NB4 (cell line): ENCODE data around the gene DYNLRB2.

Source experiments
- POLR2A ChIP-seq: IDR thresholded peaks from 2 replicates; pipeline ENCODE4 v1.6.1; 2011; ENCODE audit warnings: mild to moderate bottlenecking; ENCODE audit not compliant: insufficient read length; ENCODE audit errors: extremely low read depth
- TF ChIP-seq, protein P1 (sequence below): IDR thresholded peaks from one replicate; pipeline ENCODE4 v1.5.1; 2012; ENCODE audit warnings: low read depth, low read length
- TF ChIP-seq, protein P2 (sequence below): IDR thresholded peaks from 2 replicates; pipeline ENCODE4 v1.6.1; 2011; ENCODE audit warnings: low read depth, low read length

- TF ChIP-seq, protein P1, sequence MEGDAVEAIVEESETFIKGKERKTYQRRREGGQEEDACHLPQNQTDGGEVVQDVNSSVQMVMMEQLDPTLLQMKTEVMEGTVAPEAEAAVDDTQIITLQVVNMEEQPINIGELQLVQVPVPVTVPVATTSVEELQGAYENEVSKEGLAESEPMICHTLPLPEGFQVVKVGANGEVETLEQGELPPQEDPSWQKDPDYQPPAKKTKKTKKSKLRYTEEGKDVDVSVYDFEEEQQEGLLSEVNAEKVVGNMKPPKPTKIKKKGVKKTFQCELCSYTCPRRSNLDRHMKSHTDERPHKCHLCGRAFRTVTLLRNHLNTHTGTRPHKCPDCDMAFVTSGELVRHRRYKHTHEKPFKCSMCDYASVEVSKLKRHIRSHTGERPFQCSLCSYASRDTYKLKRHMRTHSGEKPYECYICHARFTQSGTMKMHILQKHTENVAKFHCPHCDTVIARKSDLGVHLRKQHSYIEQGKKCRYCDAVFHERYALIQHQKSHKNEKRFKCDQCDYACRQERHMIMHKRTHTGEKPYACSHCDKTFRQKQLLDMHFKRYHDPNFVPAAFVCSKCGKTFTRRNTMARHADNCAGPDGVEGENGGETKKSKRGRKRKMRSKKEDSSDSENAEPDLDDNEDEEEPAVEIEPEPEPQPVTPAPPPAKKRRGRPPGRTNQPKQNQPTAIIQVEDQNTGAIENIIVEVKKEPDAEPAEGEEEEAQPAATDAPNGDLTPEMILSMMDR = no peak
- TF ChIP-seq, protein P2, sequence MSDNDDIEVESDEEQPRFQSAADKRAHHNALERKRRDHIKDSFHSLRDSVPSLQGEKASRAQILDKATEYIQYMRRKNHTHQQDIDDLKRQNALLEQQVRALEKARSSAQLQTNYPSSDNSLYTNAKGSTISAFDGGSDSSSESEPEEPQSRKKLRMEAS = no peak
- TF ChIP-seq POLR2A = no peak
These were observed 54.0 kb downstream of the DYNLRB2 start for GRCh38 chr16:80594756-80595155.
